Stimulated activated CD8-positive, alpha-beta memory T cell treated with anti-CD3 and anti-CD28 coated beads, Interleukin-12 subunit alpha, Interleukin-12 subunit beta, amount 100 ng/mL, for 24 hours (primary cell): ENCODE data around the gene PRIM2.
"Not testable (repeated sequence)": the region's sequence is repeated elsewhere in the genome, so short reads cannot be mapped to it uniquely, and the experiment has no call there.

ENCODE experiments used
- DNase-seq: peaks from one replicate; pipeline ENCODE4 v3.0.0-alpha.2; 2020; ENCODE audit errors: extremely low read depth

Gene PRIM2

DNA sequence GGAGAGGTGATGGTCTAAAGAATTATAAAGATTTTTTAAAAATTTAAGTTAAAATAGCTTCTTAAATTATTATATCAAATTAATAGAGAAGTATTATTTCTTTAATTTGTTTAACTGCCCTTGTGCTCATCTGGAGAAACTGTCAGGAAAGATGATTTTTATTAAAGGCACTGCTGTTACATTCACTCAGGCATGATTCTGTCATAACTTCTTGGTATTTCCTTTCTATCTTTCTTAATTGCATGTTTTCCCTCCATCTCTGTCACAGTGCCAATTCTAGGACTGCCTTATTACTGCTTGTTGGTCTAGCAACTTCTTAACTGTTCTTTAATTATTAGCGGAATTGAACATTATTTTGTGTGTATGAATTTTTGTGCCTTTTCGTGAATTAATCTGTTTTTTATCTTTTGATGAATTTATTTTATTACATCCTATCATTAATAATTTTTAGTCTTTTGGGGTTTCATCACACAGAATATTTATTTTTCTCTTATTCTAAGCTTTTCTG lies 47.7 kb downstream of the PRIM2 start:
- not testable (repeated sequence) for DNase-seq

DNA sequence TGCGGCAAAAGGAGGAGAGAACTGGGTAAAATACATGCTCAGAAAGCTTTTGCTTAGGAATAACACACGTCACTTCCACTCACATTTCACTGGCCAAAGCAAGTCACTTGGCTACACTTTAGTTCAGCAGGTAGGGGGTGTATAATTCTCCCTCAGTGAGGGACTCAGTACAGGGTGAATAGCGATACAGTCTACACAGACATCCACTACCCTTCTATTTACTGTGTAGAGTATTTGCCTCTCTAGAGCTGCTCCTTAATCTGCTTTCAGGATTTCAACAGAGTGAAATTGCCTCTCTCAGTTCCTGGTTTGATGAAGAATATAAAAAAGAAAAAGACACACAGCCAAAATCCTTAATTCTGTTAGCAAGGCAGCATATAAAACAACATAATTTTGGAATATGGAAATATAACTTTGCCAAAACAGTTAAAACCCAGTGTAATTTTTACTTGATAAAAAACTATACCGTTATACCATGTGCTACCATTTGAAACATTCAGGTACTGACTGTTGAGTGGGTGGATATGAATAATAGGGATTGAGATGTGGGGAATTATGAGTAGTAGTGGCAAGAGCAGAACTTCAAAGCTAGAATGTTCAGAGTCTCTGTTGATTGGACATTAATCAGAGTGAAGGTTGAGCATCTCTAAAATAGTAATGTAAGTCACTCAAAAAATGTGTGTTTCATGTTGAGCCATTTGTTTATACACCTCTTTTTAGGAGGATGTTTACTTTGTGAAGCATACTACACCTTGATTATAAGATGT lies 51.7 kb downstream of the PRIM2 start:
- not testable (repeated sequence) for DNase-seq

DNA sequence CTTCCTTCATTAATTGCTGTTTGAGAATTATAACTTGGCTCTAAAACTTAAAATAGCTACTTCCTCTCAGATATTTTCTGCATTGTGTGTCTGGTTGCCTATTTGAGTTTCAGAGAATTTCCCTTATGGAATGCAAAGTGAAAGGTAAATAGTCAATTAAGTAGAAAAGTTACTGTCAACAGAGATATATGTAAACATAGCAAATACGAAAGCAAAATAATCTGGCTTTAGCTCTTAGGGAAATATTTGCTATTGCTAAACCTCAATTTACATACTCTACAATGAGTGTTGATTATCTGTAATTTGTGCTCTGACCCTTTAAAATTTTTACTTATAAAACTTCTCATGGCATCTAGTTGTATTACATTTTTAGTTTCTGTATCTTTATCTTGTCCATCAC lies 54.3 kb downstream of the PRIM2 start:
- DNase-seq: not testable (repeated sequence)

DNA sequence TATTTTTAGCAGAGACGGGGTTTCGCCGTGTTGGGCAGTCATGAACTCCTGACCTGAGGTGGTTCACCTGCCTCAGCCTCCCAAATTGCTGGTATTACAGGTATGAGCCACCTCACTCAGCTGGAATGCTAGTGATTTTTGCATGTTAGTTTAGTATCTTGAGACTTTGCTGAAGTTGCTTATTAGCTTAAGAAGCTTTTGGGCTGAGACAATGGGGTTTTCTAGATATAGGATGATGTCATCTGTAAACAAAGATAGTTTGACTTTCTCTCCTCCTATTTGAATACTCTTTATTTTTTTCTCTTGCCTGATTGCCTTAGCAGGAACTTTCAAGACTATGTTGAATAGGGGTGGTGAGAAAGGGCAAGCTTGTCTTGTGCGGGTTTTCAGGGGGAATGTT lies 57.3 kb downstream of the PRIM2 start:
- DNase-seq: not testable (repeated sequence)

DNA sequence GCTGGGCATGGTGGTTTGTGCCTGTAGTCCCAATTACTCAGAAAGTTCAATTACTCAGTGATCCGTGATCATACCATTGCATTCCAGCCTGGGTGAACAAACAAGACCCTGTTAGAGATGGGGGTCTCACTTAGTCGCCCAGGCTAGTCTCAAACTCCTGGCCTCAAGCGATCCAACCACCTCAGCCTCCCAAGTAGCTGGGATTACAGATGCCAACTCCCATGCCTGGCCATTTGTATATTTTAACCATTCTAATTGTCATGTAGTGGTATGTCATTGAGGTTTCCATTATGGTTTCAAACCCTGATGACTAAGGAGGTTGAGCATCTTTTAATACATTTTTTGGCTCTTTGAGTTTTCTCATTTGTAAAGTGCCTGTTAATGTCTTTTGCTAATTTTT lies 58.7 kb downstream of the PRIM2 start:
- DNase-seq: not testable (repeated sequence)

DNA sequence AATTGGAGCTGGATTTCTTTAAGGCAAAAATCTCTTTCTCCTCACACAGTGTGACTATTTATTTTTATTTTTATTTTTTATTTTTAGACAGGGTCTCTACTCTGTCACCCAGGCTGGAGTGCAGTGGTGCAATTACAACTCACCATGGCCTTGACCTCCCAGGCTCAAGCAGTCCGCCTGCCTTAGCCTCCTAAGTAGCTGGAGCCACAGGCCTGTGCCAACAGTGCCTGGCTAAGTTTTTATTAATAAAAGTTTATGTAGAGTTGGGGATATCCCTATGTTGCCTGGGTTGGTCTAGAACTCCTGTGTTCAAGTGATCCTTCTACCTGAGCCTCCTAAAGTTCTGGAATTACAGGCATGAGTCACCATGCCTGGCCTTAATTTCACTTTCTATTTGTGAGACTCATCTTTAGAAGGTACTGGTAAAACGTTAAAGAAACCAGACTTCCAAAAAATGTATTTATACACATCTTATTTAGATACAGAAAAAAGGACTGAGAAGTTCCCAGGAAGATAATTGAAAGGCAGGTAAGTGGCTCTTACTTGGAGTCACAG lies 71.7 kb downstream of the PRIM2 start:
- not testable (repeated sequence) for DNase-seq

DNA sequence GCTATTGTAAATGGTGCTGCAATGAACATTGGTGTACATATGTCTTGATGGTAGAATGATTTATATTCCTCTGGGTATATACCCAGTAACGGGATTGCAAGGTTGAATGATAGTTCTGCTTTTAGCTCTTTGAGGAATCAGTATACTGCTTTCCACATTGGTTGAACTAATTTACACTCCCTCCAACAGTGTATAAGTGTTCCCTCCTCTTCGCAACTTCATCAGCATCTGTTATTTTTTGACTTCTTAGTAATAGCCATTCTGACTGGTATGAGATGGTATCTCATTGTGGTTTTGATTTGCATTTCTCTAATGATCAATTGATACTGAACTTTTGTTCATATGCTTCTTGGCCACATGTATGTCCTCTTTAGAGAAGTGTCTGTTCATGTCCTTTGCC lies 73.4 kb downstream of the PRIM2 start:
- not testable (repeated sequence) for DNase-seq

DNA sequence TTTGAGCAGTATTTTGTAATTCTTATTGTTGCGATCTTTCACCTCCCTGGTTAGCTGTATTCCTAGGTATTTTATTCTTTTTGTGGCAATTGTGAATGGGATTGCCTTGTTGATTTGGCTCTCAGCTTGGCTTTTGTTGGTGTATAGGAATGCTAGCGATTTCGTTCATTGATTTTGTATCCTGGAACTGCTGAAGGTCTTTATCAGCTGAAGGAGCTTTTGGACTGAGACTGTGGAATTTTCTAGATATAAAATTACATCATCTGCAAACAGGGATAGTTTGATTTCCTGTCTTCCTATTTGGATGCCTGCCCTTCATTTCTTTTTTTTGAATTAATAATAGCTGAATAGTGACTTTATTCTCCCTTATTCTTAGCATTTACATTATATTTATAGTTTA lies 74.6 kb downstream of the PRIM2 start:
- DNase-seq: not testable (repeated sequence)

DNA sequence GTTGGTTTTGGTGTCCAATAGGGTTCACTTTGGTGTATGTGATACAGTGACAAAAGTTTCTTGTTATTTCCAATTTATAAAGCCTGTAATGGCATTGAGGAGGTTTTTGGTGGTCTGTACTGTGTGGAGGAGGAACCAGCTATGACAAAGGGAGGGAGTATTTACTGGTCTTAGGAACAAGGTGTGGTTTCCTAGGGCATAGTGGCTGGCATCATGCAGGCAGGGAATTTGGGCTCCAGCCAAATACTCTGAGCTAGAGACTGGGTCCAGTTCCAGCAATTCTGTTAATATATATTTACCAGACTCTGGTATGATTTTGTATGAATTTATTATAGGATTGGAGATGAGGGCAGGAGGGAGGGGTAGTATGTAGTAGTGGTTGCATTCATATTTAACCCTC lies 101.9 kb downstream of the PRIM2 start:
- DNase-seq: not testable (repeated sequence)

DNA sequence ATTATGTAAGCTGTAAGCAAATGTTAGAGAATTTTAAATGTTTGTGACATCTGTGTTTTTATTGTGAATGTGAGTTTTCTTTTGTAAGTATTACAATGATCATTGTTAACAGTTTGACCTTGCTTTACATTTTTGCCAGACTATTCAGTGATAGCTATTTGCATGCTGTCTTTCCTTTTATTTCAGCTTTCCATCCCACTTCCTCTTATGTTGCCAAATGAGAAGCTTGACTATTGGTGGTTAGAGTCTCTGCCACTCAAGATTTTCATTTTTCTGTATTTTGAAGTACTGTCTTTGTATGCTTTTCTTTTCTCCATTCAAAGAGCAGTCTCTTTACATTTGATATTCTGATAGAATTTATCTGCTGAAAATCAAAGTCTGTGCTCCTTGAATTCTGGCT lies 104.1 kb downstream of the PRIM2 start:
- DNase-seq: no peak

DNA sequence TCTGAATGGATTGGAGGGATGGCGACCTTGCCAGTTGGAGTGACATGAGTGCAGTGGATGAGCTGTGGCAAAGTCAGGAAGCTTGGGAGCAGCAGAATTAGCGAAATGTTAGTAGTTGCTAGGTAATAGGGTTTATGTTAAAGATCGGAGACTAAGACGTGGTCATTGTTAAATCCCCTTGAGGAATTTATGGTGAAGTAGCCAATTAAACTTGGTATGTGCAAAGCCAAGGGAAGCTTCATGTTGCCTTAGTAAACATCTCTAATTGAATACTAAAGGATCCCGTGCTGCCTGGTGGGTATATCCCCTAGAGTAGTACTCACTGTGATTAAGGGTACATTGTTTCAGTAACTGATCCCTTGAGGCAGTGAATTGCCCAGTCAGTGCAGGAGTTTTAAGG lies 106.0 kb downstream of the PRIM2 start:
- no peak for DNase-seq

DNA sequence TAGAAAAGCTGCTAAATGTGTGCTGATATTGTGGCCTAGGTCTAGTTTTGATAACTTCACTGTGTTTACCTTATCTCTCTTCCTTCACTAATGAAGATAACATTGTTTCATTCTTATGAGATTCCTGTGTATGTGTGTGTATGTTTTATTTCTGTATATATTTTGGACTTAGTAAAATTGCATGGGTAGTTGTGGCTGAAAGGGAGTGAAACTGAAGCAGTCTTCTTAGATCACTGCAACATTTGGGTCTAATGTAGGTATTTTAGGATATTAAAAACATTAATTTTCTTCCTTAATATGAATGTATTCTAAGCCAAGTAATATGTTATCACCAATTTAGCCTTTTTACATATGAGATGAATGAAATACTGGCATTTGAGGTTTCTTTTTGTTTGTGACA lies 114.3 kb downstream of the PRIM2 start:
- DNase-seq: not testable (repeated sequence)

DNA sequence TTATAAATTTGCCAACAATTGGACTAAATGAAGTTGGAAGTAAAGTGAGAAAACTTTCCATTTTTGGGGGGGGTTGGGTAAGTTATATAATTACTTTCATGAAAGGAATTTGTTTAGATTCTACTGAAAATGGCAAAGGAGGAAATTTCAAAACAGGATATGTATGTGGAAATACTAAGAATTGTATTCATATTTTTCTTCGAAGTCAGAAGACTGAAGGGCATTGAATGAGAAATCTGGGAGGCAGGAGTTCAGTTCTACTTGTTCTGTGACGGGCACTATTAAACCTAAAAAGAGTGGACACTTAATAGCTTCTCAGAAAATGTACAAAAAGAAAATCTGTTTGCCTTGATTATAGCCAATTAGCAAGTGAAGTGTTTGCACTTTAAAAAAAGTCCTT lies 114.7 kb downstream of the PRIM2 start:
- no peak for DNase-seq

DNA sequence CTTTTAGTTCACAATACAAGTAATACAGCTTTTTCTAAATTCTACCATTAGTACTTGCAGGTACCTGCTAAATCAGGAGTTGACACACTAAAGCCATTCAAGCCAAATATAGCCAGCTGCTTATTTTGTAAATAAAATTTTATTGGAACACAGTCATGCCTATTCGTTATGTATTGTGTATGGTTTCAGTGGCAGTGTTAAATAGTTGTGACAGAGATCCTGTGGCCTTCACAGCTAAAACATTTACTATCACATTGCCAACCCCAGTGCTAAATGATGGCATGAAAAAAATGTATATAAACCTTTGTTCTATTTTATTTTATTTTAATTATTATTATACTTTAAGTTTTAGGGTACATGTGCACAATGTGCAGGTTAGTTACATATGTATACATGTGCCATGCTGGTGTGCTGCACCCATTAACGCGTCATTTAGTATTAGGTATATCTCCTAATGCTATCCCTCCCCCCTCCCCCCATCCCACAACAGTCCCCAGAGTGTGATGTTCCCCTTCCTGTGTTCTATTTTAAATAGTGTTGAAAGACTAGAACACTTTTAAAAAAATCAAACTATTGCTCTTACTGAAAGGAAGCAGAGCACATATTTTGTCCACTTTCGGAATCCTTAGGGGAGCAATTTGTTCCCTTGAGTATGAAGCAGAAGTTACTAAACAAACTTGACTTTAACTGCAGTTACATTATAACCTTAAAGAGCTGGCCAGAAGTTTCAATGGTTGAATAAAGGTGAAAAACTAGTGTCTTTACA lies 115.7 kb downstream of the PRIM2 start:
- no peak for DNase-seq

DNA sequence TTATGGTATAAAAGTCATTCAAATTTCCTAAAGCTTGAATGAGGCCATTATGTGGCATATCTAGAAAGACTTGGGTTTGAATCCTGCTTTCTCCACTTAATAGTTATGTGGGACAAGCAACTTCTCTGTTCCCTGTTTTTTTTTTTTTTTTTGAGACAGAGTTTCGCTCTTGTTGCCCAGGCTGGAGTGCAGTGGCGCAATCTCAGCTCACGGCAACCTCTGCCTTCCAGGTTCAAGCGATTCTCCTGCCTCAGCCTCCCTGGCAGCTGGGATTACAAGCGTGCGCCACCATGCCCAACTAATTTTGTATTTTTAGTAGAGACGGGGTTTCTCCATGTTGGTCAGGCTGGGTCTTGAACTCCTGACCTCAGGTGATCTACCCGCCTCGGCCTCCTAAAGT lies 116.4 kb downstream of the PRIM2 start:
- not testable (repeated sequence) for DNase-seq

DNA sequence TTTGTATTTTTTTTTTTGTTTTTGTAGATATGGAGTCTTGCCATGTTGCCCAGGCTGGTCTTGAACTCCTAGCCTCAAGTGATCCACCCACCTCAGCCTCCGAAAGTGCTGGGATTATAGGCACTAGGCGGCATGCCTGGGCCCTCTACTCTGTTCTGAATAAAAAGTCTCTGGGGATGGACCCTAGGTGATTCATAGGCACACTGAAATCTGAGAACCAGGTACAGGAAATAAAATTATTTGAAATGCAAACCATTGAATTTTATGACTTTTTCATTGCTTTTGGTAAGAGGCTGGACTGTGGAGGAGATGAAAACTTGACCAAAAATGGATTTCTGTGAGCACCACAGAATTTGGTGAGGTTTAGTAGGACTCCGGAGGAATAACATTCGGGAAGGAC lies 117.5 kb downstream of the PRIM2 start:
- DNase-seq: no peak

DNA sequence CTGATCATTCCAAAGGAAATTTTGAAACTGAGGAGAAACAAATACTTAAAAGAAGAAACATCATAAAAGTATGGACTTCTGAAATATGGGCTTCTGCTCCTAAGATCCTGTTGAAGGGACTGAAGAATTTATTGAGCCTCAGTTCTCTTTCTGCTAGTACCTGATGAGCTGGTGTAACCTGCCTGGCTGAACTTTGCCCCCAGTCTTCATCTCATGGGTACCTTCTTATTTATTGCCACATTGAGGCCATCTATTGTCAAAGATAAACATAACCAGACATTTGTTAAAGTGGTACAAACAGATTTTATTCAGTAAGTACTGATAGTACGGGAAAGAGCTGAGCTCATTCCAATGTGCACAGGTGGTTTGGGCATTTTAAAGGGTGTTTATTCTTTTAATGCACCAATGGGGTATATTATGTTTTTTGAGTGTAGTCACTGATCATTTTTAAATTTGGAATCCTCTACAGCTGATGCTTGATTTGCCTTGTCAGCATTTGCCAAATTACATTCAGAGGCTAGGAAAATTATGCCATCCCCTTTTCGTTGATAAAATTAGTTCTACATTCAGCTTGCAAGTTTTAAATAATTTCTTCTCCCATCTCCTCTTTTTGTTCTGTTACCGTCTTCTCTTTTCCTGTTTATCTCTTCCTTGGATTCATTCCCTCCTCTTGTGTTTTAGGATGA lies 118.2 kb downstream of the PRIM2 start:
- no peak for DNase-seq

DNA sequence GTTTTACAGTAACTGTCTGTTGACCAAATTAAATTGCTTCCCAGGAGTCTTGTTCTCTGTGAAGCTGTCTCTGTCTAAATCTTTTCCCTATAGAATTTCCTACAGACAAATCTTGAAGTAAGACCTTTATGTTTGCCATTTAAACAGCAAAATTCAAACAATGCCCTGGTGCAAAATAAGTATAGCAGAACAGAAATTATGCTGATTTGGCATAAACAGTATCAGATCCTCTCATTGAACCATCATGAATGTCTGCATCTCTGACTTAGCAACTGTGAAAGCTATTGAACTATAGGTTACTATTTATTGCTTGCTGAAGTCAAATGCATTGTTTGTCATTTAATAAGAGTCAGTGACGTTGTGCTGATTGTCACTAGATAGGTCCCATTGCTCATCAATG lies 123.3 kb downstream of the PRIM2 start:
- DNase-seq: not testable (repeated sequence)

DNA sequence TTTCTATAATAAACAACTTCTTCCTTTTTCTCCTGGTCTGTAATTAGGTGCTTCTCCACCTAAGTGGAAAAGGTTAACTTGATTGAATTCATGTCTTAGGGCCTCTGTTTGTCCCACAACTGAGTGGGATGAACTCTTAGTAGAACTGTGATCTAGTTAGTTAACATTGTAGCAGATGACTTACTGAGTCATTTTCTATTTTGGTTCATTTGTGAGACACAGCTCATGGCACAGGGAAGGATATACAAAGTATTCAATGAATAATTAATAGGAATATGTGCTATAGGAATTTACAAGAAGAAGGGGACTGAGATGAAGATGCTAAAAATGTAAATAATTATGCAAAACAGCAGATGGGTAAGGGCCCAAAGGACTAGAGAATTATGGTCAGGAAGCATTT lies 124.7 kb downstream of the PRIM2 start:
- not testable (repeated sequence) for DNase-seq

DNA sequence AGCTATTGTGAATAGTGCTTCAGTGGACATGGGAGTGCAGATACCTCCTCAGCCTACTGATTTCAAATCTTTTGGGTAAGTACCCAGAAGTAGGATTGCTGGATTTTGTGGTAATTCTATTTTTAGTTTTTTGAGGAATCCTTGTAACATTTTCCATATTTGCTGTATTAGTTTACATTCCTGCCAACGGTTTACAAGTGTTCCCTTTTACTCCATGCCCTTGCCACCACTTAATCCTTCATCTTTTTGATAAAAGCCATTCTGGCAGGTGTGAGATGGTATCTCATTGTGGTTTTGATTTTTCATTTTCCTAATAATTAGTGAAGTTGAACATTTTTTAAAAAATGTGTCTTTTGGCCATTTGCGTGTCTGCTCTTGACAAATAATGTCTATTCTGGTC lies 125.8 kb downstream of the PRIM2 start:
- not testable (repeated sequence) for DNase-seq

DNA sequence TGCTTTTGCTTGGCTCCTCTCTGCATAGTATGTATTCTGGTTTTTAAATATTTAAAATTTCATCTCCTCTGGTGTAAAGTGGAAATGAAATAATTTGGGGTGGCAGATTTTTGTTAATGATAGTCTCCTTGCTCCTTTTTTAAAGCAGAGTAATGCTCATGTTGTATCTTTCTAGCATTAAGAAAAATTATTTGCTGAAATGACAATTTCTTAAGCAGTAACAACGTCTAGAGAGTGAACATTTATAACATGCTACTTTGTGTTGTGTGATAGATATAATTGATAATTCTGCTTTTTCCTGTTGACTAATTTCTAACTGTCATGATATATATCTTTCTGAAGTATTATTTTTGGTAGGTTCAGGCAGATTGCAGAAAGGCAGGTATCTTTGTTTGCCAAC lies 127.4 kb downstream of the PRIM2 start:
- not testable (repeated sequence) for DNase-seq

DNA sequence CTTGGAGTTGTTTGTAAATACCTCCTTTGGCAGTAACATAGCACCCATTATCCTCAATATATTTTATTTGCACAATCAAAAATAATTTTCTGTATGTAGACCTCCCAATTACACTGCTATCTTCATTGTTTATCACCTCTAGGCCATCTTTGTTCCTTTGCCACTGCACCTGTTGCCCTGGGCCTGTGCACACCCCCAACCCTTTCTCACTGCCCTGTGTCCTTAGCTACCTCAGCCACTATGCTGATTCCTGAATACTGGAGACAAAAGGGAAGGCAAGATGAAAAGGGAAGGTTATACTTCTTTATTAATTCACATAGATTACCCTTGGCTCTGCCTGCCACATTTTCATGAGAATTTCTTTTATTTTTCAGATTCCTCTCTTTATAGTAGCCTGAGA lies 127.9 kb downstream of the PRIM2 start:
- not testable (repeated sequence) for DNase-seq
